ENCODE results near the gene TNNI3K. TPM values are rescaled to one million over a fixed set of nuclear protein-coding genes. Genes with fewer than 3 reads are reported as not detected.
"Not testable (repeated sequence)": the region's sequence is repeated elsewhere in the genome, so short reads cannot be mapped to it uniquely, and the experiment has no call there.

The TNNI3K gene
- total RNA-seq, result not detected

- CTCF ChIA-PET, result no interaction called here
- POLR2A ChIA-PET, result no interaction called here
Measured at GRCh38 chr1:74235153-74235552, at the start of gene TNNI3K. TNNI3K (plus strand) TSS chr1:74235387; CDS start chr1:74235452, 65 bp downstream.

GRCh38 chr1:74193908-74194307 lies 41.3 kb upstream of the TNNI3K start:
- POLR2A ChIA-PET, result no interaction called here
- CTCF ChIA-PET, result no interaction called here

GRCh38 chr1:74195339-74195738 lies 39.8 kb upstream of the TNNI3K start:
- ChIA-PET POLR2A (no interaction called here), CTCF (no interaction called here)

- ChIA-PET POLR2A (interaction anchor here (0.7 kb wide), 1 partner anchor 302 kb away, joined by 3 read pairs; no protein-coding TSS in a partner anchor), CTCF (no interaction called here)
Measured at GRCh38 chr1:74197255-74197654, 37.9 kb upstream of the TNNI3K start.

GRCh38 chr1:74197657-74198552 lies 37.3 kb upstream of the TNNI3K start, which contains the start of the genes FPGT and LRRIQ3:
FPGT (plus strand) TSS chr1:74198242; CDS start chr1:74198279, 37 bp downstream.
LRRIQ3 (minus strand) TSS chr1:74198176; CDS start chr1:74183684, 14,492 bp downstream.
- ChIA-PET CTCF (no interaction called here), POLR2A (interaction anchor here (0.7 kb wide), 1 partner anchor 302 kb away, joined by 3 read pairs; no protein-coding TSS in a partner anchor)

- ChIA-PET POLR2A (no interaction called here), CTCF (no interaction called here)
Measured at GRCh38 chr1:74199504-74199903, 35.7 kb upstream of the TNNI3K start.

GRCh38 chr1:74205266-74205665 lies 29.9 kb upstream of the TNNI3K start:
- POLR2A ChIA-PET, result no interaction called here
- CTCF ChIA-PET, result no interaction called here

GRCh38 chr1:74215229-74215628 lies 20.0 kb upstream of the TNNI3K start:
- ChIA-PET CTCF (no interaction called here), POLR2A (no interaction called here)

GRCh38 chr1:74222701-74223100 lies 12.5 kb upstream of the TNNI3K start:
- ChIA-PET CTCF (no interaction called here), POLR2A (no interaction called here)

GRCh38 chr1:74223453-74223852 lies 11.7 kb upstream of the TNNI3K start:
- ChIA-PET POLR2A (no interaction called here), CTCF (no interaction called here)

GRCh38 chr1:74236440-74236839 lies 1.3 kb downstream of the TNNI3K start:
- ChIA-PET POLR2A (no interaction called here), CTCF (no interaction called here)

- CTCF ChIA-PET, result no interaction called here
- POLR2A ChIA-PET, result no interaction called here
Measured at GRCh38 chr1:74237035-74237434, 1.8 kb downstream of the TNNI3K start.

GRCh38 chr1:74237787-74238186 lies 2.6 kb downstream of the TNNI3K start:
- ChIA-PET POLR2A (no interaction called here), CTCF (no interaction called here)

- CTCF ChIA-PET, result no interaction called here
- POLR2A ChIA-PET, result no interaction called here
Measured at GRCh38 chr1:74245168-74245772, 10.1 kb downstream of the TNNI3K start.

- ChIA-PET CTCF (no interaction called here), POLR2A (no interaction called here)
Measured at GRCh38 chr1:74246315-74246714, 11.1 kb downstream of the TNNI3K start.

- POLR2A ChIA-PET, result no interaction called here
- CTCF ChIA-PET, result no interaction called here
Measured at GRCh38 chr1:74247881-74248528, 12.8 kb downstream of the TNNI3K start.

GRCh38 chr1:74253243-74253824 lies 18.1 kb downstream of the TNNI3K start:
- CTCF ChIA-PET, result not testable (repeated sequence)

GRCh38 chr1:74266001-74266400 lies 30.8 kb downstream of the TNNI3K start:
- CTCF ChIA-PET, result no interaction called here
- POLR2A ChIA-PET, result no interaction called here

More at GRCh38 chr1:74253243-74253824, 18.1 kb downstream of the TNNI3K start:
- POLR2A ChIA-PET, result not testable (repeated sequence)

- CTCF ChIA-PET, result no interaction called here
- POLR2A ChIA-PET, result no interaction called here
Measured at GRCh38 chr1:74271503-74271902, 36.3 kb downstream of the TNNI3K start.

GRCh38 chr1:74280642-74281396 lies 45.6 kb downstream of the TNNI3K start:
- POLR2A ChIA-PET, result no interaction called here
- CTCF ChIA-PET, result no interaction called here
